ENCODE data around the gene MTMR2. TPM values are rescaled to one million over a fixed set of nuclear protein-coding genes. Genes with fewer than 3 reads are reported as not detected.
A peak's percentile ranks its signal among the peaks of the same experiment; 100 is the strongest.

The MTMR2 gene
- total and polyA plus RNA-seq, 2 of the 13 experiments (the other 11 are each of a cell fraction or from before 2014, with no cell fraction given), result 12.7 to 22.3 TPM

DNA sequence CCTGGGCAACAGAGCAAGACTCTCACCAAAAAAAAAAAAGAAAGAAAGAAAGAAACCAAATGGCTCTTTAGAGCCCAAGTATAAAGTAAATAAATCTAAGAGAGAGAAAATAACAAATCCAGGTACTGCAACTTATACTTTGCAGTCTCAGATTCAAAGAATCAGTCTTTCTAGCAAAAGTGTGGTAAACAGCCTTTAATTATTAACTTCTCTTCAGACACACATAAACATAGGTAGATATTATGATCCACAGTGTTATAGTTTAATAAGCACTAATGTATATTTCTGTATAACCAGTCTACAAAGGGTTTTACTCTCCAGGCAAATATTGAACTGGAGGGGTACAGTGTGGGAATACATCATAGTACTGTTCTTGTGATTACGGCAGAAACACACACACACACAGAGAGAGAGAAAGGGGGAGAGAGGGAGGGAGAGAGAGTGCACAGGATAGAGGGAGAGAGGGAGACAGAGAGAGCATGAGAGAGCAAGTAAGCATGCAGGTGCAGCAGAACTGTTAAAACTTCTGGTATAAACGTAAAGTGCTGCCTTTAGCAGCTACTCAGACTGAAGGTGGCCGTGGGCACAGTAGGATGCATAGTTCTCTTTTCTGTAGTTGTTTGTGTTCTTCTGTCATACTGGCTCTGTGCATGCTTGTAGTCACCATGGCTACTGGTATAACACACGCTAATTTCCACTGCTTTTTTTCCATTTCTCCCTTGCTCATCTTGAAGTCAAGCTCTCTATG is 32.3 kb downstream of the MTMR2 start:
- 82% methylated on average over 4 of the region's 4 CpGs for WGBS (ENCODE audit: low lambda C conversion rate)

DNA sequence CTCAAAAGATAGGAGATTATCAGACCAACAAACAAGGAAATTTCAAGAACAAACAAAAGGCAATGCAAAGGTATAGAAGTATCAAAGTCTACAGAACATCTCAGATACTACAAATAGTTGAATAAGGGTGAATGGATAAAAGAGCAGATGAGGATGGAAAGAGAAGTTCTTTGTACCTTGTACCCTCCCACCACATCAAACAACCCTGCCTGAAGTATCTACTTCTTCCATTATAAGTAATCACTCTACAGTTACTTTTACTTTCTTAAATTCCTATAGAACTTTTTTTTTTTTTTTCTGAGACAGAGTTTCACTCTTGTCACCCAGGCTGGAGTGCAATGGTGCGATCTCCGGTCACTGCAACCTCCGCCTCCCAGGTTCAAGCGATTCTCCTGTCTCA is 35.1 kb downstream of the MTMR2 start:
- no peak for FAIRE-seq
- Histone ChIP-seq H3K79me2 (ENCODE audit: insufficient read depth, low read length) (no peaks in the 10 kb centered on the region), H2AFZ (ENCODE audit: low read length) (no peak overlapping the region), H3K27ac (ENCODE audit: extremely low read length, insufficient read depth, low read length) (no peak overlapping the region), H3K36me3 (replicated peaks in 1 of 2; ENCODE audit: control insufficient read depth in 1 of 2, insufficient read depth in 2 of 2, low read length in 2 of 2) (peaks cover 0 to 13% of the 10 kb centered on the region in 2 experiments; a peak in 2 of 5 replicates), H4K20me1 (ENCODE audit: insufficient read depth, low read length) (no peaks in the 10 kb centered on the region), H3K4me2 (ENCODE audit: low read depth, low read length) (no peak overlapping the region), H3K9me3 (ENCODE audit: low read length) (no peaks in the 10 kb centered on the region), H3K27me3 (ENCODE audit: control insufficient read depth in 1 of 2, insufficient read depth in 2 of 2, low read length in 2 of 2) (no peaks in the 10 kb centered on the region), H3K4me1 (ENCODE audit: insufficient read depth, low read length) (peaks cover 32% of the 10 kb centered on the region), H3K4me3 (replicated peaks in 1 of 3; ENCODE audit: insufficient read depth in 1 of 3, low read depth in 2 of 3, low read length in 3 of 3) (no peak overlapping the region), H3K9ac (ENCODE audit: insufficient read depth, low read depth, low read length) (no peak overlapping the region)
- ChIA-PET CTCF (ENCODE audit: low intra/inter-chr PET ratio, low total read pairs) (no interaction called here), POLR2A (no interaction called here)
- no TSS peak for BruUV-seq (replicated peaks)
- in situ Hi-C loops (cut with HindIII; ENCODE audit: extremely low pct_ligation_motif_present, low pct_unique_long_range_greater_than_20kb), result no loop called here
- intact Hi-C loops (cut with micrococcal nuclease; ENCODE audit: unreplicated experiment), result no loop called here
- TF ChIP-seq, protein P1, sequence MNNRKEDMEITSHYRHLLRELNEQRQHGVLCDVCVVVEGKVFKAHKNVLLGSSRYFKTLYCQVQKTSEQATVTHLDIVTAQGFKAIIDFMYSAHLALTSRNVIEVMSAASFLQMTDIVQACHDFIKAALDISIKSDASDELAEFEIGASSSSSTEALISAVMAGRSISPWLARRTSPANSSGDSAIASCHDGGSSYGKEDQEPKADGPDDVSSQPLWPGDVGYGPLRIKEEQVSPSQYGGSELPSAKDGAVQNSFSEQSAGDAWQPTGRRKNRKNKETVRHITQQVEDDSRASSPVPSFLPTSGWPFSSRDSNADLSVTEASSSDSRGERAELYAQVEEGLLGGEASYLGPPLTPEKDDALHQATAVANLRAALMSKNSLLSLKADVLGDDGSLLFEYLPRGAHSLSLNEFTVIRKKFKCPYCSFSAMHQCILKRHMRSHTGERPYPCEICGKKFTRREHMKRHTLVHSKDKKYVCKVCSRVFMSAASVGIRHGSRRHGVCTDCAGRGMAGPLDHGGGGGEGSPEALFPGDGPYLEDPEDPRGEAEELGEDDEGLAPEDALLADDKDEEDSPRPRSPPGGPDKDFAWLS (CRISPR knock-in tag; IDR thresholded peaks at IDR 0.05; ENCODE audit: borderline replicate concordance), result no peak
- TF ChIP-seq ZNF75D (CRISPR knock-in tag; IDR thresholded peaks at IDR 0.05; ENCODE audit: borderline replicate concordance), result no peak
- TF ChIP-seq MAF1 (CRISPR knock-in tag; IDR thresholded peaks at IDR 0.05; ENCODE audit: borderline replicate concordance), result no peak
- 99% methylated on average over 4 of the region's 4 CpGs for WGBS (ENCODE audit: low lambda C conversion rate)
- no peak for ATAC-seq
- DNase-seq (ENCODE audit: low spot score), result no peak

More for the DNA sequence above, 32.3 kb downstream of the MTMR2 start:
- H3K36me3 ChIP-seq (replicated peaks in 1 of 2; ENCODE audit: control insufficient read depth in 1 of 2, insufficient read depth in 2 of 2, low read length in 2 of 2), result peaks cover 0 to 8% of the 10 kb centered on the region in 2 experiments; a peak in 1 of 5 replicates
- FAIRE-seq (no peak), DNase-seq (ENCODE audit: low spot score) (no peak), ATAC-seq (peak; percentile 57)
- H3K27ac ChIP-seq (ENCODE audit: extremely low read length, insufficient read depth, low read length), result no peak overlapping the region
- H3K9ac ChIP-seq (ENCODE audit: insufficient read depth, low read depth, low read length), result no peak overlapping the region
- TF ChIP-seq PPARG (CRISPR knock-in tag; conservative IDR thresholded peaks at IDR 0.05), result no peak
- no peak for TF ChIP-seq TAF1 (CRISPR knock-in tag; IDR thresholded peaks at IDR 0.05)
- no peak for TF ChIP-seq TMF1 (CRISPR knock-in tag; IDR thresholded peaks at IDR 0.05; ENCODE audit: low read depth)
- TF ChIP-seq ZNF607 (CRISPR knock-in tag; IDR thresholded peaks at IDR 0.05; ENCODE audit: borderline replicate concordance), result no peak
- TF ChIP-seq ZNF691 (CRISPR knock-in tag; IDR thresholded peaks at IDR 0.05; ENCODE audit: borderline replicate concordance, low read depth), result no peak
- TF ChIP-seq SRSF1 (optimal IDR thresholded peaks at IDR 0.05; ENCODE audit: low read depth, low read length), result no peak
- H3K27me3 ChIP-seq (ENCODE audit: control insufficient read depth in 1 of 2, insufficient read depth in 2 of 2, low read length in 2 of 2), result no peaks in the 10 kb centered on the region
- POLR2A ChIA-PET, result no interaction called here
- H3K4me2 ChIP-seq (ENCODE audit: low read depth, low read length), result no peak overlapping the region
- in situ Hi-C loops (cut with HindIII; ENCODE audit: extremely low pct_ligation_motif_present, low pct_unique_long_range_greater_than_20kb) (no loop called here), intact Hi-C loops (cut with micrococcal nuclease; ENCODE audit: unreplicated experiment) (no loop called here)
- peaks cover 36% of the 10 kb centered on the region for H3K4me1 ChIP-seq (ENCODE audit: insufficient read depth, low read length)
- no peak overlapping the region for H3K4me3 ChIP-seq (replicated peaks in 1 of 3; ENCODE audit: insufficient read depth in 1 of 3, low read depth in 2 of 3, low read length in 3 of 3)
- no peak overlapping the region for H2AFZ ChIP-seq (ENCODE audit: low read length)
- no peaks in the 10 kb centered on the region for H3K9me3 ChIP-seq (ENCODE audit: low read length)
- no TSS peak for BruUV-seq (replicated peaks)
- CTCF ChIA-PET (ENCODE audit: low intra/inter-chr PET ratio, low total read pairs), result no interaction called here
- H3K79me2 ChIP-seq (ENCODE audit: insufficient read depth, low read length), result no peaks in the 10 kb centered on the region
- no peaks in the 10 kb centered on the region for H4K20me1 ChIP-seq (ENCODE audit: insufficient read depth, low read length)

All from HepG2 (cell line).